Ishikawa (cell line): ENCODE measurements around the gene FAAP20.

Experiments used
- CEBPB ChIP-seq: IDR thresholded peaks from 2 replicates; pipeline ENCODE4 v1.6.1; 2012
- CREB1 ChIP-seq: IDR thresholded peaks from 2 replicates; pipeline ENCODE4 v1.6.1; 2012; ENCODE audit warnings: low read depth
- EP300 ChIP-seq: IDR thresholded peaks from 2 replicates; pipeline ENCODE4 v1.6.1; 2012; ENCODE audit warnings: borderline replicate concordance
- FOXM1 ChIP-seq: IDR thresholded peaks from 2 replicates; pipeline ENCODE4 v1.6.1; 2012; ENCODE audit warnings: low read depth, borderline replicate concordance
- MAX ChIP-seq: IDR thresholded peaks from 2 replicates; pipeline ENCODE4 v1.6.1; 2012
- RAD21 ChIP-seq: IDR thresholded peaks from 2 replicates; pipeline ENCODE4 v1.6.1; 2012; ENCODE audit warnings: low read depth
- REST ChIP-seq: IDR thresholded peaks from 2 replicates; pipeline ENCODE4 v1.6.1; 2012; ENCODE audit warnings: low read depth, mild to moderate bottlenecking
- TAF1 ChIP-seq: IDR thresholded peaks from 2 replicates; pipeline ENCODE4 v1.6.1; 2012; ENCODE audit warnings: low read depth, mild to moderate bottlenecking
- TEAD4 ChIP-seq: IDR thresholded peaks from 2 replicates; pipeline ENCODE4 v1.6.1; 2012
- USF1 ChIP-seq: IDR thresholded peaks from 2 replicates; pipeline ENCODE4 v1.6.1; 2012
- YY1 ChIP-seq: IDR thresholded peaks from 2 replicates; pipeline ENCODE4 v1.6.1; 2012; ENCODE audit warnings: low read depth
- ZBTB7A ChIP-seq: IDR thresholded peaks from 2 replicates; pipeline ENCODE4 v1.6.1; 2012; ENCODE audit warnings: low read depth

- no peak for TF ChIP-seq MAX
- TF ChIP-seq EP300 = no peak
- no peak for TF ChIP-seq RAD21
- TF ChIP-seq REST = no peak
- no peak for TF ChIP-seq ZBTB7A
- TF ChIP-seq YY1 = no peak
- TF ChIP-seq FOXM1 = no peak
- no peak for TF ChIP-seq TEAD4
- no peak for TF ChIP-seq USF1
- no peak for TF ChIP-seq CEBPB
- TF ChIP-seq TAF1 = no peak
- no peak for TF ChIP-seq CREB1
Observed at GRCh38 chr1:2234762-2235113, 40.2 kb upstream of the FAAP20 start.
